ELF-1 (cell line): ENCODE results near the gene OR1M1.

Experiments
- DNase-seq: peaks from one replicate; pipeline ENCODE4 v3.0.0-alpha.2; 2016; ENCODE audit warnings: low read depth, low spot score

Gene OR1M1

GRCh38 chr19:9075064-9075949 is 11.6 kb upstream of the OR1M1 start:
- peak; percentile 91 for DNase-seq

- DNase-seq, result no peak
Observed at GRCh38 chr19:9076901-9077300, 10.0 kb upstream of the OR1M1 start.

GRCh38 chr19:9078651-9079050 is 8.2 kb upstream of the OR1M1 start:
- peak; percentile 23 for DNase-seq

- DNase-seq, result no peak
Observed at GRCh38 chr19:9107375-9107774, 20.5 kb downstream of the OR1M1 start, which contains the start of gene OR7G2. Gene OR7G2, minus strand, starts transcription at chr19:9107475. Its CDS starts 4,232 bp downstream, at chr19:9103243.

- no peak for DNase-seq
Observed at GRCh38 chr19:9109959-9110358, 23.1 kb downstream of the OR1M1 start.

GRCh38 chr19:9115307-9115813 is 28.5 kb downstream of the OR1M1 start, which contains the start of gene OR7G1:
Gene OR7G1, minus strand, starts transcription at chr19:9115763. Its CDS starts 0 bp downstream, at chr19:9115763.
- no peak for DNase-seq

- no peak for DNase-seq
Observed at GRCh38 chr19:9116547-9116946, 29.7 kb downstream of the OR1M1 start.

GRCh38 chr19:9126900-9127405 is 40.1 kb downstream of the OR1M1 start, which contains the start of gene OR7G3:
Gene OR7G3, minus strand, starts transcription at chr19:9126950. Its CDS starts 0 bp downstream, at chr19:9126950.
- no peak for DNase-seq

GRCh38 chr19:9128171-9128570 is 41.3 kb downstream of the OR1M1 start:
- no peak for DNase-seq

- no peak for DNase-seq
Observed at GRCh38 chr19:9130965-9131364, 44.1 kb downstream of the OR1M1 start.

GRCh38 chr19:9132422-9132821 is 45.6 kb downstream of the OR1M1 start:
- peak; percentile 19 for DNase-seq

- no peak for DNase-seq
Observed at GRCh38 chr19:9139609-9140158, 52.8 kb downstream of the OR1M1 start.

- DNase-seq, result peak; percentile 91
Observed at GRCh38 chr19:9140159-9140874, 53.5 kb downstream of the OR1M1 start, which contains the start of gene ZNF317. Gene ZNF317, plus strand, starts transcription at chr19:9140397. Its CDS starts 15,620 bp downstream, at chr19:9156017.

GRCh38 chr19:9144920-9145319 is 58.1 kb downstream of the OR1M1 start:
- DNase-seq, result no peak
